Erythroblast (primary cell): Measurements from ENCODE around the gene SOWAHB.
"Not testable (repeated sequence)": the region's sequence is repeated elsewhere in the genome, so short reads cannot be mapped to it uniquely, and the experiment has no call there.

Source experiments
- DNase-seq, 2 experiments: peaks; one replicate each; lab custom pipeline; 2025; lab: John Stamatoyannopoulos, UW
- GATA1 ChIP-seq: IDR thresholded peaks from 2 replicates; pipeline ENCODE4 v1.6.1; 2011; ENCODE audit warnings: low read depth, mild to moderate bottlenecking, control low read depth, low read length, moderate library complexity
- POLR2A ChIP-seq: IDR thresholded peaks from 2 replicates; pipeline ENCODE4 v1.6.1; 2011; ENCODE audit warnings: mild to moderate bottlenecking, low read length

Gene SOWAHB

DNA sequence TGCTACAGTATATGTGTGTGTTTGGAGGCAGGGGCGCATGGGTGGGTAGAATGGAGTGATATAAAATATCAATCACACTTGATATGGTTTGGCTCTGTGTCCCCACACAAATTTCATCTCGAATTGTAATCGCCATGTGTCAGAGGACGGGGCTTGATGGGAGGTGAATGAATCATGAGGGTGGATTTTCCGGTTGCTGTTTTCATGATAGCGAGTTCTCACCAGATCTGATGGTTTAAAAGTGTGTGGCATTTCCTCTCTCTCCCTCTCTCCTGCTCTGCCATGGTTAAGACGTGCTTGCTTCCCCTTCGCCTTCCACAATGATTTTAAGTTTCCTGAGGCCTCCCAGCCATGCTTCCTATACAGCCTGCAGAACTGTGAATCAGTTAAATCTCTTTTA, 14.8 kb downstream of the SOWAHB start:
- TF ChIP-seq GATA1 (no peak), POLR2A (no peak)
- no peak for DNase-seq

DNA sequence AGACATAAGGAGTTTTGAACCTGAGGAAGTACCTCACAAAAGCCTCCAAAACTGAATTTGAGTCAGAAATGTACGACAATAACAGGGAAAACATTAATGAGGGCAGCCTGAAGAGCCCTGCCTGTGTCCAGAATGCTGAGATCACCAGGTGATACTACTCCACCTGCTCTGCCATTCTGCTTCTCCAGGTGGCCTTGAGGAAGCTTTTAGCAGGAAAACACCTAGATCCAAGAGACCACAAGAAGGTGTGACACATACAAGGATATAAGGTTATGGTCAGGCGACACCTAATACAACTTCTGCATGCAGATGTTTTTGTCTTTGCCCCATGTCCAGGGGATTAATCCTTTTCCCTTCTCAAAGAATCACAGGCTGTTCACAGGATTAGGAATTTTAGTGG, 15.3 kb downstream of the SOWAHB start:
- no peak for DNase-seq
- TF ChIP-seq POLR2A (no peak), GATA1 (no peak)

DNA sequence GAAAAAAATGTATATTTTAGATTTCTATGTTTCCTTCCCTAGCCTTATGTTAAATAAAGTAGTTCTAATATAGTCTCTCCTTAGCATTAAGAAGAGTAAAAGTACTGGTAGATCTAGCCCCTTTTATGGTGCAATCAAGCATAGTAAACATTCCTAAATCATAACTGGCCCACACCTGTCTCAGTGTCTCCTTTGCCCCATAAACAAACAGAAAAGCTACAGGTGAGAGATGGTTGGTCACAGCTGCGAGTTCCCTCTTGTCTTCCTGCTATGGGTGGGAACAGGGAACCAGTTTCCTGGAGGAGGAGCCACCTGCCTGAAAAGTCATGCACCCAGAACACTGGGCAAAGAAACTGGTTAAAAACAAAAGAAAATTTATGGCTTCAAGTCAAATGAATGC, 16.6 kb downstream of the SOWAHB start:
- TF ChIP-seq GATA1 (no peak), POLR2A (no peak)
- DNase-seq: no peak

DNA sequence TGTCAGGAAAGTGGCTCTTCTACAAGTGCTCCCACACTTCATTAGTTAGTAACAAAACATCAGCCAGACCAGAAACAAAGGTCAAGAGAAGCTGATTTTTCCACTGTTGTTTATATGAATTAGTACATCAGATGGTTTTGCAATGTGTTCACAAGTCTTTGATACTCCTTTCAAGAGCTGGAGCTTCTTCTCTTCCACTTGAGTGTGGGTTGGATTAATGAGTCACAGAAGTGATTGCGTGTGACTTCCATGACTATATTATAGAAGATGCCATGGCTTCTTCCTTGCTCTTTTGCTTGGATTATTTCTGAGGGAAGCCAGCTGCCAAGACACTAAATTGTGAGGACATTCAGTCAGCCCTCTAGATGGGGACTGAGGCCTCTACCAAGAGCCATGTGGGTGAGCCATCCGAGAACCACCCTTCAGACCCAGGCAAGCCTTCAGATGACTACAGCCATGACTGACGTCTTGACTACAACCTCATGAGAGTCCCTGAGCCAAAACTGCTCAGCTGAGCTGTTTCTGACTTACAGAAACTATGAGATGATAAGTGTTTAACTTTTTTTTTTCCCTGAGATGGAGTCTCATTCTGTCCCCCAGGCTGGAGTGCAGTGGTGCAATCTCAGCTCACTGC, 18.1 kb downstream of the SOWAHB start:
- DNase-seq: no peak
- TF ChIP-seq GATA1 (no peak), POLR2A (no peak)

DNA sequence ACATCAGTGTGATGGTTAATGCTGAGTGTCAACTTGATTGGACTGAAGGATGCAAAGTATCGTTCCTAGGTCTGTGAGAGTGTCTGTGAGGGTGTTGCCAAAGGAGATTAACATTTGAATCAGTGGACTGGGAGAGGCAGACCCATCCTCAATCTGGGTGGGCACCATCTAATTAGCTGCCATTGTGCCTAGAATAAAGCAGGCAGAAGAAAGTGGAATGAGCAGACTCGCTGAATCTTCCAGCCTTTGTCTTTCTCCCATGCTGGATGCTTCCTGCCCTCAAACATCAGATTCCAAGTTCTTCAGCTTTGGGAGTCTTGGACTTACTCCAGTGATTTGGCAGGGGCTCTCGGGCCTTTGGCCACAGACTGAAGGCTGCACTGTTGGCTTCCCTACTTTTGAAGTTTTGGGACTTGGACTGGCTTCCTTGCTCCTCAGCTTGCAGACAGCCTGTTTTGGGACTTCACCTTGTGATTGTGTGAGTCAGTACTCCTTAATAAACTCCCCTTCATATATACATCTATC, 19.2 kb downstream of the SOWAHB start:
- DNase-seq: not testable (repeated sequence)

DNA sequence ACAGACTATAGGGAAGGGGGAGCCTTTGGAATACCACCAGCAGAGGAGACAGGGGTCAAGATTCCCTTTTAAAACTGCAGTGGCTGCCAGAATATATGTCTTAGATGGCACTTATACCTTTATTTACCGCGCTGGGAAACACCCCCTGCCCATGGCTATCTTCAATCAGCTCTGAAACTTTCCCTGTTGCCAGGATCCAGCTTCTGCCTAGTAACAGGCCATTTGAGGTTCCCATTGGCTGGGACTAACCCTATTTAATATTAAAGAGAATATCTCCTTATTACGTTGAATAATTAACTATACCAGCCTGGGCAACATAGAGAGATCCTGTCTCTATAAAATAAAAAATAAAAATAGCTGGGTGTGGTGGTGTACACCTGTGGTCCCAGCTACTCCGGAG, 23.8 kb downstream of the SOWAHB start:
- TF ChIP-seq POLR2A (no peak), GATA1 (no peak)
- DNase-seq: no peak

DNA sequence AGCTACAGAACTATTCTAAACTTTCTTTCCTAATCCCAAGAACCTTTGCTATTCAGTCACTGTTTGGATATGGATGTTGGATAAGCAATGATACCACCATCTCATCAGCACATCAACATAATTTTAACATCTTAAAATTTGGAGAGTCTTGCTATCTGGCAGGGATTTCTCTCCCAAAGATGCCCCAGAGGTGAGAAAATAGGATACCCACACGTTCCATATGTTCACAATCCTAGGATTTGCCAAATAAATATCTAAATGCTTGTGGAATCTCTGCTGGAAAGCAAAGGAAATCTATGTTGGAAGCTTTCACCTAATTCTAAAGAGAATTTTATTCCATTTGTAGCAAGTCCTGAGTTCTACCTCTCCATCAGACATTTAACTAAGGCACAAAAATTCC, 24.4 kb downstream of the SOWAHB start:
- TF ChIP-seq GATA1 (no peak), POLR2A (no peak)
- DNase-seq: no peak

DNA sequence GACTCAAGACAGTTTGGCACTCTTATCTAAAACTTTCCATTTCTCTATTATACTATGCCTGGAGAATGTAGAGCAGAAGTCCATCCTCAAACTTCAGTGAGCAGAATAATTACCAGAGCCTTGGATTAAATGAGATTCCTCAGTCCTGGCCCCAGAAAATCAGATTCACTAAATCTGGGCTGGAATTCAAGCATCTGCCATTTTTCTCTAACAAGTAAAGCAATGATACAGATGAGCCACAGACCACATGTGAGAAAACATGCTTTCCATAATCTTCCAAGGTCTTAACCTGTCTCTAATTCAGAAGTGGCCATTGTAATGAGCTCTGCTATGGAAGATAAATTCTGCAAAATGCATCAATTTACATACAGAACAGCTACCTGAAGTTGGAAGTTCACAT, 25.4 kb downstream of the SOWAHB start:
- DNase-seq: no peak
- TF ChIP-seq GATA1 (no peak), POLR2A (no peak)

DNA sequence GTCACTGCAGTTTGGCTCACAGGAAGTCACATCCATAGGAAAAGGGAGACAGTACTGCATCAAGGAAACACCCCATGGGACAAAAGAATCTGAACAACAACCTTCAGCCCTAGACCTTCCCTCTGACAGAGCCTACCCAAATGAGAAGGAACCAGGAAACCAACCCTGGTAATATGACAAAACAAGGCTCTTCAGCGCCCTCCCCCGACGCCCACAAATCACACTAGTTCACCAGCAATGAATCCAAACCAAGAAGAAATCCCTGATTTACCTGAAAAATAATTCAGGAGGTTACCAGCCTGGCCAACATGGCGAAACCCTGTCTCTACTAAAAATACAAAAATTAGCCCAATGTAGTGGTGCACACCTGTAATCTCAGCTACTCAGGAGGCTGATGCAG, 29.2 kb downstream of the SOWAHB start:
- DNase-seq: not testable (repeated sequence)

DNA sequence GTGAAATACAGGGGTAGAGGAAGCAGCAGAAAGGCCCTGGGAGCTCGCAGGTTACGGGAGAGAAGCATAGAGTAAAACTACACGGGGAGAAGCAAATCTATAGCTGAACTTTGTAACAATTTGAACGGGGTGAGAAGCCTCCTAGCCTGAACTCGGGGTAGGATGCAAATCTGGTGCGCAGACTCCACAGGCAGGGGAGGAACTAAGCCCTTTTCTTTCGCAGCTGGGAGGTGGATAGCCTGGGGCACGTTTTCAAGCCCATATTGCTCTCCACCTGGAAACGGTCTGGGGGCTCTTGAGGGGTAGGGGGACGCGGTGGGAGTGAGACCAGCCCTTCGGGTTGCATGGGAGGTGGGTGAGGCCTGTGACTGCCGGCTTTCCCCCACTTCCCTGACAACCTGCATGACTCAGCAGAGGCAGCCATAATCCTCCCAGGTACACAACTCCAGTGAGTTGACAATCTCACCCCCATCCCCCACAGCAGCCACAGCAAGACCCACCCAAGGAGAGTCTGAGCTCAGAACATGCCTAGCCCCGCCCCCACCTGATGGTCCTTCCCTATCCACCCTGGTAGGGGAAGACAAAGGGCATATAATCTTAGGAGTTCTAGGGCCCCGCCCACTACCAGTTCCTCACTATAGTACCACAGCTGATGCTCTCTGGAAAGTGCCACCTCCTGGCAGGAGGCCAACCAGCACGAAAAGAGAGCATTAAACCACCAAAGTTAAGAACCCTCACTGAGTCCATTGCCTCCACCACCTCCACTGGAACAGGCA, 29.9 kb downstream of the SOWAHB start:
- TF ChIP-seq POLR2A (no peak), GATA1 (no peak)
- DNase-seq: no peak

DNA sequence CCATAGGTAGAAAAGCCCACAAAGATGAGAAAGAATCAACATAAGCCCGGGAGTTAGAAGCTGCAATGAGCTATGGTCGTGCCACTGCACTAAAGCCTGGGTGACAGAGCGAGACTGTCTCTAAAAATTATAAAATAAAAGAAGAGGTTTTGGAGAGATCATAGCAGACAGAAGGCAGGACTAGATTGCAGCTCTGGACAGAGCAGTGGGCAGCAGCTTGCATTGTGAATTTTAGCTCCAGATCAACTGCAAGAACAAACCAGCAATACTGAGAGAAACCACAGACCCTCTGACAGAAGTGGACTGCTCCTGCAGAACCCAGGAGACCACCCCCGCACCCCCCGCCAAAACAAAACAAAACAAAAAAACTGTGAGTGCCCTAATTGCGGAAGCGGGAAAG, 30.6 kb downstream of the SOWAHB start:
- TF ChIP-seq GATA1 (no peak), POLR2A (no peak)
- no peak for DNase-seq

DNA sequence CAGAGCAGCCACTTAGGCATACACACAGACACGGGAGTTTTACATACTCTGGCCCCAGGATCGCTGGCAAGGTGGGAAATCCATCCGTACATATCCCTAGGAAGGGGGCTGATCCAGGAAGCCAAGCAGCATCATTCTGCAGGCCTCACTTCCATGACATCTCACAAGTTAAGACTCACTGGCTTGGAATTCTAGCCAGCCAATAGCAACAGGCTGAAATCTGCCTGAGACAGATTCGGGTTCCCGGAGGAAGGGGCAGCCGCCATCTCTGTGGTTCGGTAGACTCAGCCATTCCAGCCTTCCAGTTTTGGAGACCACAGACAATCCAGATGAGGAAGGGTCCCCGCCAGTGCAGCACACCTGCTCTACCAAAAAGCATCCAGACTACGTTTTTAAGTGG, 31.3 kb downstream of the SOWAHB start:
- TF ChIP-seq GATA1: no peak
- no peak for TF ChIP-seq POLR2A
- no peak for DNase-seq

DNA sequence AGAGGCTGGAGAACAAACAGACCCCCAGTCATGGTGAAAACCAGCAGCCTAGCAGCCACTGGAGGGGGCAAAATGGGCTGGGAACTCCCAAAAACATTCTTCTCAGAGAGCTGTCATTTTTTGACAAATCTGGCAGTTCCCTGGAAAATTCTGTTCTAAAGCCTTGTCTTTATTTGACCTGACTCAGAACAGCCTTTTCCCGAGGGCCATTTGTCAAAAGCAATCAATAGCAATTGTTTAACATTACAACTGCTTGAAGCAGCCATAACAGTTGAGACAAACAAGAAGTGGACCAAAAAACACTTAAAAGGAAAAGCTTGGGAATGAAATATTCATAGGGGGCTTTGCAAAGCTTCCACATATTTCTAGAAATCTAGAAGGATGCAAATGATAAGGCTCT, 39.6 kb downstream of the SOWAHB start:
- no peak for TF ChIP-seq GATA1
- TF ChIP-seq POLR2A: no peak
- no peak for DNase-seq

DNA sequence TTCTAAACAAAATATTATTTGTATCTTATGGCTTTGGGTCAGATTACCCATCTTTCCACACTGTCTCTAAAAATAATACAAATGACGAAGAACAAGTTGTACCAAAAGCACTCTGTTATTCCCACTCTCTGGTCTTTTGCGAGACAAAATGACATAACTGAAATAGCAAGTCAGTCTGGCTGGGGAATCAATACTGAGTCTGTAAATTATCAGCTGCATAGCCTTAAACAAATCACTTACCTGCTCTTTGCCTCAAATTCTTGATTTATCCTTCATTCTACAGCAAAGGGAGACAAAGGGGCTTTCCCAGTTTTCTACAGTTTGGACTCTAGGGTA, 40.9 kb downstream of the SOWAHB start:
- DNase-seq: no peak
- TF ChIP-seq POLR2A (no peak), GATA1 (no peak)
